A549 (cell line): ENCODE measurements around the gene GHITM.

Source experiments
- CHD2 ChIP-seq: fragments of 150-350 bp; IDR thresholded peaks from 2 replicates; pipeline ENCODE4 v1.6.1; 2014; ENCODE audit warnings: low read length; ENCODE audit not compliant: partially characterized antibody
- CTCF ChIP-seq: fragments of >200 bp; sonication (Bioruptor Twin); formaldehyde crosslinking; IDR thresholded peaks from 3 replicates; pipeline ENCODE4 v1.5.1; 2016
- HDAC2 ChIP-seq: fragments of 200-600 bp; sonication (generic); IDR thresholded peaks from 2 replicates; pipeline ENCODE4 v1.6.1; 2016
- JUNB ChIP-seq: fragments of >200 bp; sonication (Bioruptor Twin); formaldehyde crosslinking; IDR thresholded peaks from 2 replicates; pipeline ENCODE4 v1.6.1; 2016
- NR3C1 ChIP-seq: fragments of >200 bp; sonication (Bioruptor Twin); formaldehyde crosslinking; IDR thresholded peaks from 3 replicates; pipeline ENCODE4 v1.6.1; 2017
- POLR2A ChIP-seq: IDR thresholded peaks from 2 replicates; pipeline ENCODE4 v1.6.1; 2012; ENCODE audit warnings: mild to moderate bottlenecking, low read length
- SMC3 ChIP-seq: fragments of >200 bp; sonication (Bioruptor Twin); formaldehyde crosslinking; IDR thresholded peaks from 3 replicates; pipeline ENCODE4 v1.6.1; 2018; ENCODE audit warnings: inconsistent platforms

DNA sequence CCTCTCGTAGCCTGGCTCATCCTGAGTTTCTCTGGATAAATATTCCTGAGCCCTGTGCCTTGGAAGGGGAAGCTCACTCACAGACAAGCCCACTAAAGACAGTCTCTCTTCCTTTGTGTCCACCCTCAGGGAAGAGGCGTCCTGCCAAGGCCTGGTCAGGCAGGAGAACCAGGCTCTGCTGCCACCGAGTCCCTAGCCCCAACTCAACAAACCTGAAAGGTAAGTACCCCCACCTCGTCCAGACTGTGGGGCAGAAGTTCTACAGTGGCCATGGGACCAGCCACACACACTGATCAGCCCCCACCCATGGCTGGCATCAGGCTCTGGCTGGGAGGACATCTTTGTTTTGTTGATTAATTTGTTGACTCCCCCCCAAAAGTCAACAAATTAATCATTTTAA is 37.0 kb downstream of the GHITM start:
- TF ChIP-seq CTCF (no peak), SMC3 (no peak), POLR2A (no peak), NR3C1 (no peak), CHD2 (no peak), HDAC2 (no peak), JUNB (no peak)
